Fibroblast of the aortic adventitia (primary cell): ENCODE results near the gene EPN2. TPM values are rescaled to one million over a fixed set of nuclear protein-coding genes. Genes with fewer than 3 reads are reported as not detected.

Source experiments
- DNase-seq: peaks from one replicate; pipeline ENCODE4 v3.0.0-alpha.2; 2010; ENCODE audit warnings: low read depth
- H3K4me3 ChIP-seq: 2 replicates; pipeline ENCODE4 v1.5.1; 2011; ENCODE audit warnings: low read depth, mild to moderate bottlenecking, control low read depth, low read length, moderate library complexity
- CTCF ChIP-seq: IDR thresholded peaks from 2 replicates; pipeline ENCODE4 v1.5.1; 2011; ENCODE audit warnings: mild to moderate bottlenecking, low read length, control low read depth, inconsistent platforms; ENCODE audit not compliant: insufficient read depth
- total RNA-seq: library from RNA; depleted of rRNA; stranded (reverse); fragments of >200 nt; gene quantifications from 2 replicates; pipeline ENCODE4 v1.2.3, GENCODE V29; 2012; ENCODE audit warnings: low replicate concordance

The EPN2 gene
- total RNA-seq, 1 donor = 30.7 TPM

- no peak for TF ChIP-seq CTCF
- no peak for DNase-seq
- no peak overlapping the region for H3K4me3 ChIP-seq
Observed at GRCh38 chr17:19278729-19279128, 41.6 kb downstream of the EPN2 start.

GRCh38 chr17:19281161-19281560 lies 44.0 kb downstream of the EPN2 start:
- peak; percentile 23 for DNase-seq
- no peak overlapping the region for H3K4me3 ChIP-seq

GRCh38 chr17:19284005-19284959 lies 47.1 kb downstream of the EPN2 start:
- DNase-seq = no peak
- no peak overlapping the region for H3K4me3 ChIP-seq
- TF ChIP-seq CTCF = no peak

More at GRCh38 chr17:19281161-19281560, 44.0 kb downstream of the EPN2 start:
- no peak for TF ChIP-seq CTCF

GRCh38 chr17:19285213-19285900 lies 48.2 kb downstream of the EPN2 start:
- H3K4me3 ChIP-seq = no peak overlapping the region
- TF ChIP-seq CTCF = no peak
- DNase-seq = no peak

GRCh38 chr17:19286751-19287341 lies 49.7 kb downstream of the EPN2 start:
- no peak for TF ChIP-seq CTCF
- DNase-seq = no peak
- H3K4me3 ChIP-seq = no peak overlapping the region

- no peak for DNase-seq
- no peak for TF ChIP-seq CTCF
- no peak overlapping the region for H3K4me3 ChIP-seq
Observed at GRCh38 chr17:19287651-19288050, 50.5 kb downstream of the EPN2 start.
